Prostate gland (tissue), 2 donors: Measurements from ENCODE around the gene VWA8.

ENCODE experiments used
- POLR2A ChIP-seq: fragments of 450-650 bp; IDR thresholded peaks from one replicate; pipeline ENCODE4 v1.6.1; 2016; ENCODE audit warnings: antibody characterized with exemption, mild to moderate bottlenecking
- POLR2AphosphoS5 ChIP-seq: sonication (generic); formaldehyde crosslinking; IDR thresholded peaks from one replicate; pipeline ENCODE4 v1.6.1; 2017; ENCODE audit warnings: antibody characterized with exemption
- TF ChIP-seq, protein P1 (sequence below), 4 experiments: fragments of 200-600 bp in 2 of 4; fragments of 450-650 bp in 2 of 4; sonication (generic) in 2 of 4; IDR thresholded peaks; 1 replicate in 3 of 4; 2 replicates in 1 of 4; pipeline ENCODE4 v1.5.1; 2016 to 2019; ENCODE audit warnings: antibody characterized with exemption in 4 of 4, mild to moderate bottlenecking in 2 of 4, moderate library complexity in 2 of 4

DNA sequence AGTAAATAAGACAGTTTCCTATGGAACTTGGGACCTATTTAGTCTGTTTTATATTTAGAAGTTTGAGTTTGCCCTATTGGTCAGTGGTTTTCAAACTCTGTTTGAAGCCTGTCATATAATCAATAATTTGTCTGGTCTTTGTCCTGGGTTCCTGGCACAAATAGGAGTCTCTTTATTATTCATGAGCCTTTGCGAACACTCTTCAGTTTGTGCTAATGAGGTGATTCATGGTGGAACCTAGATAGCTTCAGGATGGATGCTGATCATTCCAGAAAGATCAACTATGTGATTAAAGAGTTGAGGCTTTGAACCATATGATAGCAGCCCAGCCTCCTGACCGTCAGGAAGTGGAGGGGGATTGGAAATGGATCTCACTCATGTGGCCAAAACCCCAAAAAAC is 10.0 kb upstream of the VWA8 start:
- TF ChIP-seq, protein P1, sequence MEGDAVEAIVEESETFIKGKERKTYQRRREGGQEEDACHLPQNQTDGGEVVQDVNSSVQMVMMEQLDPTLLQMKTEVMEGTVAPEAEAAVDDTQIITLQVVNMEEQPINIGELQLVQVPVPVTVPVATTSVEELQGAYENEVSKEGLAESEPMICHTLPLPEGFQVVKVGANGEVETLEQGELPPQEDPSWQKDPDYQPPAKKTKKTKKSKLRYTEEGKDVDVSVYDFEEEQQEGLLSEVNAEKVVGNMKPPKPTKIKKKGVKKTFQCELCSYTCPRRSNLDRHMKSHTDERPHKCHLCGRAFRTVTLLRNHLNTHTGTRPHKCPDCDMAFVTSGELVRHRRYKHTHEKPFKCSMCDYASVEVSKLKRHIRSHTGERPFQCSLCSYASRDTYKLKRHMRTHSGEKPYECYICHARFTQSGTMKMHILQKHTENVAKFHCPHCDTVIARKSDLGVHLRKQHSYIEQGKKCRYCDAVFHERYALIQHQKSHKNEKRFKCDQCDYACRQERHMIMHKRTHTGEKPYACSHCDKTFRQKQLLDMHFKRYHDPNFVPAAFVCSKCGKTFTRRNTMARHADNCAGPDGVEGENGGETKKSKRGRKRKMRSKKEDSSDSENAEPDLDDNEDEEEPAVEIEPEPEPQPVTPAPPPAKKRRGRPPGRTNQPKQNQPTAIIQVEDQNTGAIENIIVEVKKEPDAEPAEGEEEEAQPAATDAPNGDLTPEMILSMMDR (IDR thresholded peaks at IDR 0.05): no peak
- TF ChIP-seq POLR2A (no peak), POLR2AphosphoS5 (no peak)
